A549 (cell line): ENCODE measurements around the gene ITPA. TPM values are rescaled to one million over a fixed set of nuclear protein-coding genes. Genes with fewer than 3 reads are reported as not detected.

ENCODE experiments used
- ATAC-seq, 2 experiments: fragments of 200-7000 bp in 1 of 2; fragments of >200 bp in 1 of 2; cut with Nextera tagmentation in 1 of 2; cut with Tn5 transposase in 1 of 2; 3 replicates each; pipeline versions ENCODE4 v1.8.0 to v1.9.1; 2018 to 2020; ENCODE audit warnings: mild to moderate bottlenecking in 1 of 2, moderate library complexity in 1 of 2
- CTCF ChIA-PET: fragments of 300-600 bp; sonication (Branson Sonifier 250); formaldehyde crosslinking; extraction: SDS; loops from one replicate; lab custom pipeline; 2021; ENCODE audit warnings: antibody characterized with exemption, inconsistent platforms; lab: Yijun Ruan, JAX
- POLR2A ChIA-PET: fragments of 350-600 bp; formaldehyde crosslinking; extraction: SDS; loops from one replicate; lab custom pipeline; 2021; ENCODE audit warnings: antibody characterized with exemption, inconsistent platforms; lab: Yijun Ruan, JAX
- DNase-seq, 2 experiments: peaks; one replicate each; pipeline versions ENCODE4 v3.0.0 to v3.0.0-alpha.2; 2011 to 2016; ENCODE audit warnings: low read depth in 1 of 2, low spot score in 1 of 2
- FAIRE-seq: peaks from 2 replicates; lab custom pipeline; 2011; peaks lifted over from hg19 to GRCh38; lab: Jason Lieb, UNC
- H3K27ac ChIP-seq, 2 experiments: fragments of >200 bp; sonication (Bioruptor Twin); formaldehyde crosslinking; 3 replicates each; pipeline ENCODE4 v1.5.1; 2016 to 2017
- H3K4me1 ChIP-seq: fragments of >200 bp; sonication (Bioruptor Twin); formaldehyde crosslinking; 3 replicates; pipeline ENCODE4 v1.6.1; 2016
- H3K4me2 ChIP-seq: fragments of >200 bp; sonication (Bioruptor Twin); formaldehyde crosslinking; 3 replicates; pipeline ENCODE4 v1.6.1; 2016
- H3K4me3 ChIP-seq: fragments of >200 bp; sonication (Bioruptor Twin); formaldehyde crosslinking; 3 replicates; pipeline ENCODE4 v1.5.1; 2016
- H3K9me3 ChIP-seq: fragments of >200 bp; sonication (Bioruptor Twin); formaldehyde crosslinking; 3 replicates; pipeline ENCODE4 v1.6.1; 2016
- BHLHE40 ChIP-seq: IDR thresholded peaks from 2 replicates; pipeline ENCODE4 v1.6.1; 2012; ENCODE audit warnings: low read depth, low read length, inconsistent platforms
- CBX2 ChIP-seq: fragments of 200-600 bp; sonication (generic); IDR thresholded peaks from 2 replicates; pipeline ENCODE4 v1.6.1; 2016; ENCODE audit warnings: low read depth, mild to moderate bottlenecking, borderline replicate concordance
- CBX8 ChIP-seq: fragments of 200-600 bp; sonication (generic); IDR thresholded peaks from 2 replicates; pipeline ENCODE4 v1.6.1; 2016
- CEBPB ChIP-seq, 2 experiments: fragments of >200 bp in 1 of 2; sonication (Bioruptor Twin) in 1 of 2; formaldehyde crosslinking in 1 of 2; IDR thresholded peaks; 2 replicates each; pipeline ENCODE4 v1.6.1; 2012 to 2016
- CHD2 ChIP-seq: fragments of 150-350 bp; IDR thresholded peaks from 2 replicates; pipeline ENCODE4 v1.6.1; 2014; ENCODE audit warnings: low read length; ENCODE audit not compliant: partially characterized antibody
- CHD4 ChIP-seq: fragments of 200-600 bp; sonication (generic); IDR thresholded peaks from 2 replicates; pipeline ENCODE4 v1.6.1; 2016; ENCODE audit warnings: antibody characterized with exemption, mild to moderate bottlenecking, borderline replicate concordance
- FOSB ChIP-seq: fragments of 250-450 bp; sonication (Bioruptor Pico); IDR thresholded peaks from 2 replicates; pipeline ENCODE4 v1.5.0; 2020; ENCODE audit warnings: mild to moderate bottlenecking, moderate library complexity
- FOSL2 ChIP-seq, 2 experiments: fragments of 450-650 bp in 1 of 2; fragments of >200 bp in 1 of 2; sonication (Bioruptor Twin) in 1 of 2; formaldehyde crosslinking; IDR thresholded peaks; 2 replicates each; pipeline versions ENCODE4 v1.5.0 to v1.6.1; 2016 to 2020; ENCODE audit warnings: mild to moderate bottlenecking in 1 of 2, moderate library complexity in 1 of 2
- HDAC2 ChIP-seq: fragments of 200-600 bp; sonication (generic); IDR thresholded peaks from 2 replicates; pipeline ENCODE4 v1.6.1; 2016
- HEYL ChIP-seq: fragments of 250-450 bp; sonication (Bioruptor Pico); IDR thresholded peaks from 2 replicates; pipeline ENCODE4 v1.8.0; 2021; ENCODE audit warnings: mild to moderate bottlenecking, moderate library complexity
- HOXB13 ChIP-seq: fragments of 250-450 bp; sonication (Bioruptor Pico); IDR thresholded peaks from 2 replicates; pipeline ENCODE4 v1.5.0; 2020; ENCODE audit warnings: low read depth, mild to moderate bottlenecking, moderate library complexity
- HOXB5 ChIP-seq: fragments of 250-450 bp; sonication (Bioruptor Pico); IDR thresholded peaks from 2 replicates; pipeline ENCODE4 v1.5.0; 2020; ENCODE audit warnings: mild to moderate bottlenecking, moderate library complexity
- JUN ChIP-seq, 2 experiments: fragments of >200 bp; sonication (Bioruptor Twin); formaldehyde crosslinking; IDR thresholded peaks; 2 replicates in 1 of 2; 3 replicates in 1 of 2; pipeline ENCODE4 v1.6.1; 2016 to 2017
- JUNB ChIP-seq: fragments of >200 bp; sonication (Bioruptor Twin); formaldehyde crosslinking; IDR thresholded peaks from 2 replicates; pipeline ENCODE4 v1.6.1; 2016
- KDM1A ChIP-seq: fragments of 200-600 bp; sonication (generic); IDR thresholded peaks from 2 replicates; pipeline ENCODE4 v1.6.1; 2016; ENCODE audit warnings: low read depth, mild to moderate bottlenecking
- MAZ ChIP-seq: fragments of 150-350 bp; IDR thresholded peaks from 2 replicates; pipeline ENCODE4 v1.6.1; 2014; ENCODE audit warnings: antibody characterized with exemption, low read depth, low read length, borderline replicate concordance
- MYC ChIP-seq: IDR thresholded peaks from 2 replicates; pipeline ENCODE4 v1.6.1; 2012; ENCODE audit warnings: mild to moderate bottlenecking, inconsistent platforms, low read length, improper control_type of control experiment, borderline replicate concordance
- NFE2L2 ChIP-seq: fragments of 150-350 bp; conservative IDR thresholded peaks from 2 replicates; pipeline ENCODE4 v1.6.1; 2014; ENCODE audit warnings: low read length
- NPAS2 ChIP-seq: fragments of 250-450 bp; sonication (Bioruptor Pico); IDR thresholded peaks from 2 replicates; pipeline ENCODE4 v1.8.0; 2022; ENCODE audit warnings: mild to moderate bottlenecking, moderate library complexity, borderline replicate concordance
- NR3C1 ChIP-seq: fragments of >200 bp; sonication (Bioruptor Twin); formaldehyde crosslinking; IDR thresholded peaks from 3 replicates; pipeline ENCODE4 v1.6.1; 2017
- PHF8 ChIP-seq: fragments of 200-600 bp; sonication (generic); IDR thresholded peaks from 2 replicates; pipeline ENCODE4 v1.6.1; 2016; ENCODE audit warnings: low read depth, mild to moderate bottlenecking, antibody characterized with exemption, moderate library complexity, borderline replicate concordance
- POLR2A ChIP-seq: IDR thresholded peaks from 2 replicates; pipeline ENCODE4 v1.6.1; 2012; ENCODE audit warnings: mild to moderate bottlenecking, low read length
- RAD21 ChIP-seq, 2 experiments: fragments of >200 bp in 1 of 2; sonication (Bioruptor Twin) in 1 of 2; formaldehyde crosslinking in 1 of 2; IDR thresholded peaks in 1 of 2; conservative IDR thresholded peaks in 1 of 2; 2 replicates in 1 of 2; 3 replicates in 1 of 2; pipeline ENCODE4 v1.6.1; 2012 to 2018; ENCODE audit warnings: inconsistent platforms in 1 of 2
- RFX5 ChIP-seq: fragments of 450-650 bp; IDR thresholded peaks from 2 replicates; pipeline ENCODE4 v1.7.1; 2014; ENCODE audit warnings: antibody characterized with exemption, mild to moderate bottlenecking, moderate library complexity
- RNF2 ChIP-seq: fragments of 200-600 bp; sonication (generic); IDR thresholded peaks from 2 replicates; pipeline ENCODE4 v1.6.1; 2016; ENCODE audit warnings: low read depth, mild to moderate bottlenecking, antibody characterized with exemption, moderate library complexity, borderline replicate concordance
- SMC3 ChIP-seq: fragments of >200 bp; sonication (Bioruptor Twin); formaldehyde crosslinking; IDR thresholded peaks from 3 replicates; pipeline ENCODE4 v1.6.1; 2018; ENCODE audit warnings: inconsistent platforms
- TFCP2L1 ChIP-seq: fragments of 250-450 bp; sonication (Bioruptor Pico); IDR thresholded peaks from 2 replicates; pipeline ENCODE4 v1.5.0; 2021; ENCODE audit warnings: mild to moderate bottlenecking
- TP53 ChIP-seq: fragments of 250-450 bp; sonication (Bioruptor Pico); IDR thresholded peaks from 2 replicates; pipeline ENCODE4 v1.5.0; 2021; ENCODE audit warnings: mild to moderate bottlenecking, moderate library complexity
- ZFP36 ChIP-seq: fragments of 450-650 bp; IDR thresholded peaks from 2 replicates; pipeline ENCODE4 v1.6.1; 2014; ENCODE audit warnings: borderline replicate concordance; ENCODE audit not compliant: partially characterized antibody
- ZSCAN20 ChIP-seq: fragments of 250-450 bp; sonication (Bioruptor Pico); IDR thresholded peaks from 2 replicates; pipeline ENCODE4 v1.8.0; 2022; ENCODE audit warnings: mild to moderate bottlenecking, moderate library complexity
- WGBS: methylation state at CpG from one replicate; pipeline ENCODE4 v1.1.6; 2017; ENCODE audit errors: missing lambda C conversion rate; 5-methylcytosine and 5-hydroxymethylcytosine counted together
- polyA plus RNA-seq, 4 experiments: library from polyadenylated mRNA; depleted of rRNA in 3 of 4; stranded (reverse); fragments of >200 nt; fragmentation: RNase III in 1 of 4; extraction: RNeasy Plus Mini Kit Qiagen cat#74134 plus additional on column Dnase treatment in 1 of 4; gene quantifications; 2 replicates in 3 of 4; 3 replicates in 1 of 4; pipeline ENCODE4 v1.2.3, GENCODE V29; 2011 to 2017
- TF ChIP-seq, protein P1 (sequence below): IDR thresholded peaks from 2 replicates; pipeline ENCODE4 v1.6.1; 2012; ENCODE audit warnings: low read depth, borderline replicate concordance
- TF ChIP-seq, protein P2 (sequence below): IDR thresholded peaks from 2 replicates; pipeline ENCODE4 v1.6.1; 2012
- TF ChIP-seq, protein P3 (sequence below): fragments of >200 bp; sonication (Bioruptor Twin); formaldehyde crosslinking; IDR thresholded peaks from 3 replicates; pipeline ENCODE4 v1.5.1; 2016

ITPA gene
- polyA plus RNA-seq, 2 of the 4 experiments (the other 2 are of a cell fraction), result 54.0 to 106 TPM

DNA sequence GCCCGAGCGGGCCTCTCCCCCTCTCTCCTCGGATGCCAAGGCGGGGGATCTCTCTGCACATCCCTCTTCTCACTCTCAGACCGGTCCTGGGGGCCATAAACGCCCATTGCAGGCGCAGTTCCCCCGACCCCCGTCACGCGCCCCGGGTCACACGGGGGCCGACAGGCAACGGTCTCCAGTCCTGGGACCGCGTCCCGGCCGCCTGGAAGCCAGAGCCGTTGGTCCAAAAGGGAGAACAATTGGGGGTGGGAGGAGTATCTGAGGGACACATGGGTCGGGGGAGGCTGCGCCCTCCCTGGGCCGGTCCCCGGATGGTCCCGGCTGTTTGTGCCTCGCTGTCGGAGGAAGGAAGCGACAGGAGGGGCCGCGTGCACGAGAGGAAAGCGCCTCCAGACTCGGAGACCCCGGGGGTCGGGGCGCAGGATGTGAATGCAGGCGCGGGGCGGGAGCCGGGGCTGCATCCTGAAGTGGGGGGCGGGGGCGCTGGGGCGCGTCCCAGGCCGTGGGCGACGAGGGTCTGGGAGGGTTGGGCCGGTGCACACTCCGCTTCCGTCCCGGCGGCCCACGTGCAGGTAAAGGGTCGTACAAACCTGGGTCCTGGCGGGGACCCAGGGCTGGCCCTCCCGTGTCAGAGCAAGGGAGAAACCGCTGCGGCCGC is 28.8 kb downstream of the ITPA start (continued):
- TF ChIP-seq SMC3 (no peak), CBX2 (no peak), CBX8 (no peak), CEBPB (IDR thresholded peaks at IDR 0.05) (no peak), ZFP36 (no peak), NPAS2 (CRISPR knock-in tag) (no peak), MYC (no peak), PHF8 (no peak), RNF2 (no peak), HDAC2 (no peak), CHD4 (no peak)

DNA sequence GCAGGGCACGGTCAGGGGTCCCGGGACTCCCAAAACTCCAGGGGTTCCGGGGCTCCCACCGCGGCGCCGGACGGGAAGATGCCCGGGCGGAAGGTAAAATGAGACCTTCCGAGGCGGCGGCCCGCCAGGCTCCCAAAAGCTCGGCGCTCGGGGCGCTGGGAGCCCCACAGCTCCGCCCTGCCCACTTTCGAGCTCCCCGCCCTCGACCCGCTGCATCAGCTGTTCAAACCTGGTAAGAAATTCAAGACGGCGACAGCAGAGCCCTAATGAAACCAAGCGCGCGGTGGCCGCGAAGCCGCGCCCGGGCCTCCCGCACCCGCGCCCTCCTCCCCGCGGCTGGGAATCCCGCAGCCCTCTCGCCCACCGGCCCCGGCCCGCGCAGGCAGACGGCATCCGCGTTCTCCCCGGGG is 29.3 kb downstream of the ITPA start:
- H3K4me1 ChIP-seq, result peaks cover 40% of the 10 kb centered on the region
- peak overlapping the region; percentile 96 for H3K4me3 ChIP-seq
- H3K9me3 ChIP-seq, result no peaks in the 10 kb centered on the region
- DNase-seq, result peak in 1 of 2 experiments; percentile 59
- no peak for FAIRE-seq
- WGBS, result 6% methylated on average over 30 of the region's 48 CpGs
- ATAC-seq, result peak; percentile 19 to 25; a peak in 4 of 6 replicates
- no peak for TF ChIP-seq KDM1A
- peak overlapping the region; percentile 90 for H3K4me2 ChIP-seq
- peak overlapping the region; percentile 79 to 92 for H3K27ac ChIP-seq
- ChIA-PET CTCF (interaction anchor here (1.2 to 2.8 kb wide), 5 partner anchors 12 to 78 kb away, joined by 3 to 13 read pairs (median 4); no protein-coding TSS in a partner anchor), POLR2A (no interaction called here)

DNA sequence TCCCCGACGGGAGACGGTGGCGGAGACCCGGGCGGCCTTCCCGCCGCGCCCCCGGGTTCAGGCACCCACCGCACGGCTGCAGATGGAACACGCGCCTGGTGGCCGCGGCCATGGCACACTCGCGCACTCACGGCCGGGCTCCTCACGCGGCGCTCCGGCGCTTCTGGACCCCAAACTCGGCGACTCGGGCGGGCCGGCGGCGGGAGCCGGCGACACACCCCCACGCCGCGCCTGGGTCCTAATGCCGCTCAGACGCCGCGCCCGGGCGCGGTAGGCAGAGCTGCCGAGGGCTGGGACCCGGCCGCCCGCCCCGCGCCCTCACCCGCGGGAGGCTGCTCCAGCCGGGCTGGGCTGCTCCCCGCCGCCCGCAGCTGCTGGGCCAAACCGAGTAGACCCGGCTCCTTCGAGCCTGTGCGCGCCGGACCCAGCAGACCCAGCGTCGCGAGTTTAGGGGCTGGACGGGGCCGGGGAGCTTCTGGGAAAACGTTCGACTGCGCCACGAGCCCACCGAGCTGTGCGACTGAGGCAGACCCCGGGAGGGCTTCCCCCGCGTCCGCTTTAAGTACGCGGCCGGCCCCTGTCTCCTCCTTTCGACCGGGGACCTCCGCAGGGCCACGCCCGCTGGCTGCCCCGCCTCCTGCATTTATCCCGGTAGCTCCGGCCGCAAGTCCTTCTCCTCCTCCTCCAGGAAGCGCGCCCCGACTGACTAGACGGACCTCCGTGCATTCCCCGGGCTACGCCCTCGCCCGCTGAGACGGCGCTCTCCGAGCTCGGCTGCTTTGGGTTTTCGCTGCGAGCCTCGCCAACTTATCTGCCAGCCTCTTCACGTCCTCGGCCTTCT is 29.9 kb downstream of the ITPA start, which contains the start of gene SLC4A11:
SLC4A11 (minus strand) TSS at position 165 of the 841 bp plus-strand sequence; CDS start at position 112, 53 bp downstream.
- Histone ChIP-seq H3K4me2 (peak within 1 kb of the TSS; percentile 90), H3K4me3 (peak within 1 kb of the TSS; percentile 96), H3K9me3 (no peaks in the 10 kb centered on the region), H3K4me1 (peaks cover 40% of the 10 kb centered on the region), H3K27ac (peak within 1 kb of the TSS; percentile 79 to 92)
- ChIA-PET CTCF (interaction anchor here (0.9 to 2.8 kb wide), 8 partner anchors 11 to 77 kb away, joined by 3 to 13 read pairs (median 4); no protein-coding TSS in a partner anchor), POLR2A (interaction anchor here (0.6 to 1.0 kb wide), 2 partner anchors 24 to 30 kb away, joined by 3 to 4 read pairs; partner anchors contain the start of gene ITPA)
- ATAC-seq, result peak; percentile 67 to 79
- no peak for FAIRE-seq
- WGBS, result 4% methylated on average over 56 of the region's 107 CpGs
- peak; percentile 80 to 83 for DNase-seq
- TF ChIP-seq HOXB5 (CRISPR knock-in tag), result no peak
- TF ChIP-seq POLR2A, result peak; percentile 42
- no peak for TF ChIP-seq MAZ
- no peak for TF ChIP-seq MYC
- TF ChIP-seq BHLHE40, result no peak
- no peak for TF ChIP-seq CBX8
- TF ChIP-seq HOXB13 (CRISPR knock-in tag), result no peak
- TF ChIP-seq, protein P1, sequence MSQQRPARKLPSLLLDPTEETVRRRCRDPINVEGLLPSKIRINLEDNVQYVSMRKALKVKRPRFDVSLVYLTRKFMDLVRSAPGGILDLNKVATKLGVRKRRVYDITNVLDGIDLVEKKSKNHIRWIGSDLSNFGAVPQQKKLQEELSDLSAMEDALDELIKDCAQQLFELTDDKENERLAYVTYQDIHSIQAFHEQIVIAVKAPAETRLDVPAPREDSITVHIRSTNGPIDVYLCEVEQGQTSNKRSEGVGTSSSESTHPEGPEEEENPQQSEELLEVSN, result no peak
- TF ChIP-seq RFX5, result no peak
- TF ChIP-seq TP53 (CRISPR knock-in tag), result no peak
- no peak for TF ChIP-seq HEYL (CRISPR knock-in tag)
- no peak for TF ChIP-seq ZSCAN20 (CRISPR knock-in tag)
- peak; percentile 19; the same call in 1 of the 2 replicates for TF ChIP-seq PHF8
- no peak for TF ChIP-seq CHD2
- no peak for TF ChIP-seq JUNB
- no peak for TF ChIP-seq NFE2L2
- TF ChIP-seq, protein P2, sequence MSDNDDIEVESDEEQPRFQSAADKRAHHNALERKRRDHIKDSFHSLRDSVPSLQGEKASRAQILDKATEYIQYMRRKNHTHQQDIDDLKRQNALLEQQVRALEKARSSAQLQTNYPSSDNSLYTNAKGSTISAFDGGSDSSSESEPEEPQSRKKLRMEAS, result peak; percentile 46
- no peak for TF ChIP-seq FOSL2 (IDR thresholded peaks at IDR 0.05)
- no peak for TF ChIP-seq FOSL2 (CRISPR knock-in tag; IDR thresholded peaks at IDR 0.05)
- peak; percentile 98 for TF ChIP-seq ZFP36
- TF ChIP-seq RNF2, result no peak; the same call in 1 of the 2 replicates
- TF ChIP-seq FOSB (CRISPR knock-in tag), result no peak
- TF ChIP-seq NR3C1, result no peak
- TF ChIP-seq HDAC2, result no peak
- TF ChIP-seq RAD21 (conservative IDR thresholded peaks at IDR 0.05 in 1 of 2, IDR thresholded peaks at IDR 0.05 in 1 of 2), result no peak
- TF ChIP-seq SMC3, result no peak
- TF ChIP-seq, protein P3, sequence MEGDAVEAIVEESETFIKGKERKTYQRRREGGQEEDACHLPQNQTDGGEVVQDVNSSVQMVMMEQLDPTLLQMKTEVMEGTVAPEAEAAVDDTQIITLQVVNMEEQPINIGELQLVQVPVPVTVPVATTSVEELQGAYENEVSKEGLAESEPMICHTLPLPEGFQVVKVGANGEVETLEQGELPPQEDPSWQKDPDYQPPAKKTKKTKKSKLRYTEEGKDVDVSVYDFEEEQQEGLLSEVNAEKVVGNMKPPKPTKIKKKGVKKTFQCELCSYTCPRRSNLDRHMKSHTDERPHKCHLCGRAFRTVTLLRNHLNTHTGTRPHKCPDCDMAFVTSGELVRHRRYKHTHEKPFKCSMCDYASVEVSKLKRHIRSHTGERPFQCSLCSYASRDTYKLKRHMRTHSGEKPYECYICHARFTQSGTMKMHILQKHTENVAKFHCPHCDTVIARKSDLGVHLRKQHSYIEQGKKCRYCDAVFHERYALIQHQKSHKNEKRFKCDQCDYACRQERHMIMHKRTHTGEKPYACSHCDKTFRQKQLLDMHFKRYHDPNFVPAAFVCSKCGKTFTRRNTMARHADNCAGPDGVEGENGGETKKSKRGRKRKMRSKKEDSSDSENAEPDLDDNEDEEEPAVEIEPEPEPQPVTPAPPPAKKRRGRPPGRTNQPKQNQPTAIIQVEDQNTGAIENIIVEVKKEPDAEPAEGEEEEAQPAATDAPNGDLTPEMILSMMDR, result no peak
- TF ChIP-seq TFCP2L1 (CRISPR knock-in tag), result no peak
- TF ChIP-seq JUN (IDR thresholded peaks at IDR 0.05), result peak in 1 of 2 experiments; percentile 18; a peak in 1 of 5 replicates
